ENCODE results near the gene SH2D3C.

DNA sequence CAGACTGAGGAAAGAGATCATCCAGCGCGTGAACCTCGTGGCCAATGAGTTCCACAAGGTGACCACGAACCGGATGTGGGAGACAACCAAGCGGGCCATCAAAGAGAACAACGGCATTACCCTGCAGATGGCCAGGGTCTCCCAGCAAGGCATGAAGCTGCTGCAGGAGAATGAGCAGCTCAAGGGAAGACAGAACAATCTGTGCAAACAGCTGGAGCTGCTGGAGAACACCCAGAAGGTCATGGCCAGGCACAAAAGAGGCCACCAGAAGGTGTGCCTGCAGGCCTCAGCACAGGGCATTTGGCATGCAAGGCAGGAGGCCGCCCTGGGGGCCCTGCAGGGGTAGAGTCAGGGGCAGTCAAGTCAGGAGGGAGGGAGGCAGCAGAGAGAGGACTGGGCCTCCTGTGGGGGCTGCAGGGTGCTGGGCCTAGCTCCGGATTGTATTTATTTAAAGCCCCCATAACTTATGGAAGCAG lies 67.2 kb downstream of the SH2D3C start:
- TF ChIP-seq CTCF (IDR thresholded peaks at IDR 0.05) (no peak), POLR2A (IDR thresholded peaks at IDR 0.05) (no peak)
